HCT116 (cell line): ENCODE measurements around the gene TMEM53. TPM values are rescaled to one million over a fixed set of nuclear protein-coding genes. Genes with fewer than 3 reads are reported as not detected.

Source experiments
- ATAC-seq: fragments of 200-7000 bp; cut with Tn5 transposase; 2 replicates; pipeline ENCODE4 v1.9.1; 2020; ENCODE audit warnings: mild to moderate bottlenecking, moderate library complexity
- BruUV-seq: library from RNA; stranded (reverse); fragments of 400-500 nt; replicated peaks from 2 replicates; lab custom pipeline; 2021; lab: Mats Ljungman, UMichigan
- CTCF ChIA-PET: fragments of 300-600 bp; sonication (Branson Sonifier 250); formaldehyde crosslinking; loops from one replicate; lab custom pipeline; 2021; ENCODE audit warnings: antibody characterized with exemption; lab: Charles Lee
- POLR2A ChIA-PET: fragments of 300-600, 350-600 bp; sonication (Branson Sonifier 250); formaldehyde crosslinking; loops from one replicate; lab custom pipeline; 2021; ENCODE audit warnings: antibody characterized with exemption; lab: Charles Lee
- RAD21 ChIA-PET, 2 experiments: fragments of 300-600 bp; sonication (Branson Sonifier 250); formaldehyde crosslinking; loops; one replicate each; lab custom pipeline; 2023; ENCODE audit warnings: low total read pairs in 2 of 2; ENCODE audit not compliant: uncharacterized antibody in 2 of 2, unreplicated experiment in 2 of 2, low non-redundant PET in 1 of 2; lab: Charles Lee
- DNase-seq: peaks from one replicate; pipeline ENCODE4 v3.0.0-alpha.2; 2010; ENCODE audit warnings: low read depth, low spot score
- H2AFZ ChIP-seq: fragments of 200-600 bp; shearing (Covaris generic), sonication (generic); 2 replicates; pipeline ENCODE4 v1.6.1; 2017; ENCODE audit warnings: low read depth, mixed run types, mixed read lengths, antibody characterized with exemption, low read length; ENCODE audit not compliant: poor library complexity, severe bottlenecking
- H3K27ac ChIP-seq: 2 replicates; pipeline ENCODE4 v1.5.1; 2012; ENCODE audit warnings: low read depth, low read length
- H3K27me3 ChIP-seq: fragments of 200-600 bp; sonication (generic); 2 replicates; pipeline ENCODE4 v1.6.1; 2016; ENCODE audit warnings: mixed run types, low read length, mixed read lengths; ENCODE audit not compliant: insufficient read depth
- H3K36me3 ChIP-seq, 2 experiments: fragments of 200-500 bp in 1 of 2; fragments of 200-600 bp in 1 of 2; sonication (Bioruptor generic) in 1 of 2; sonication (generic) in 1 of 2; 2 replicates each; pipeline versions ENCODE4 v1.5.1 to v1.6.1; 2014 to 2016; ENCODE audit warnings: low read length in 2 of 2, inconsistent platforms in 1 of 2, mixed read lengths in 1 of 2, mixed run types in 1 of 2; ENCODE audit not compliant: insufficient read depth in 2 of 2, control insufficient read depth in 1 of 2
- H3K4me1 ChIP-seq, 2 experiments: fragments of 200-600 bp in 1 of 2; sonication (generic) in 1 of 2; 2 replicates each; pipeline versions ENCODE4 v1.5.1 to v1.6.1; 2012 to 2017; ENCODE audit warnings: low read length in 2 of 2, inconsistent platforms in 1 of 2, mild to moderate bottlenecking in 1 of 2, mixed read lengths in 1 of 2, mixed run types in 1 of 2, moderate library complexity in 1 of 2; ENCODE audit not compliant: insufficient read depth in 2 of 2, control insufficient read depth in 1 of 2
- H3K4me2 ChIP-seq: fragments of 200-600 bp; sonication (generic); 2 replicates; pipeline ENCODE4 v1.6.1; 2017; ENCODE audit warnings: mixed run types, low read length, mixed read lengths
- H3K4me3 ChIP-seq, 2 experiments: fragments of 200-600 bp in 1 of 2; sonication (generic) in 1 of 2; replicated peaks in 1 of 2; 2 replicates each; pipeline ENCODE4 v1.5.1; 2011 to 2016; ENCODE audit warnings: low read length in 2 of 2, control low read depth in 1 of 2, low read depth in 1 of 2, mild to moderate bottlenecking in 1 of 2, mixed read lengths in 1 of 2, mixed run types in 1 of 2
- H3K79me2 ChIP-seq: fragments of 200-600 bp; sonication (generic); 2 replicates; pipeline ENCODE4 v1.6.1; 2017; ENCODE audit warnings: mild to moderate bottlenecking, mixed run types, low read length, moderate library complexity, mixed read lengths; ENCODE audit not compliant: insufficient read depth
- H3K9ac ChIP-seq: fragments of 200-600 bp; sonication (generic); 2 replicates; pipeline ENCODE4 v1.6.1; 2016; ENCODE audit warnings: low read length, mixed read lengths
- H3K9me2 ChIP-seq: fragments of 200-600 bp; sonication (generic), shearing (Covaris generic); 2 replicates; pipeline ENCODE4 v1.6.1; 2017; ENCODE audit warnings: mixed run types, mild to moderate bottlenecking, moderate library complexity; ENCODE audit not compliant: insufficient read depth
- H3K9me3 ChIP-seq, 2 experiments: fragments of 200-500 bp in 1 of 2; fragments of 200-600 bp in 1 of 2; sonication (Bioruptor generic) in 1 of 2; sonication (generic) in 1 of 2; 2 replicates each; pipeline ENCODE4 v1.6.1; 2014 to 2017; ENCODE audit warnings: low read length in 2 of 2, mixed read lengths in 2 of 2, inconsistent platforms in 1 of 2, low read depth in 1 of 2, mild to moderate bottlenecking in 1 of 2, mixed run types in 1 of 2, moderate library complexity in 1 of 2; ENCODE audit not compliant: control insufficient read depth in 1 of 2, insufficient read depth in 1 of 2
- H4K20me1 ChIP-seq: fragments of 200-600 bp; sonication (generic), shearing (Covaris generic); 2 replicates; pipeline ENCODE4 v1.6.1; 2017; ENCODE audit warnings: mixed run types, mild to moderate bottlenecking, moderate library complexity; ENCODE audit not compliant: insufficient read depth
- ATF3 ChIP-seq: IDR thresholded peaks from 2 replicates; pipeline ENCODE4 v1.6.1; 2012
- CBX3 ChIP-seq: IDR thresholded peaks from 2 replicates; pipeline ENCODE4 v1.6.1; 2012; ENCODE audit warnings: low read depth
- CEBPB ChIP-seq: IDR thresholded peaks from 2 replicates; pipeline ENCODE4 v1.6.1; 2012; ENCODE audit warnings: low read depth
- EGR1 ChIP-seq: IDR thresholded peaks from 2 replicates; pipeline ENCODE4 v1.6.1; 2012; ENCODE audit warnings: low read depth
- ELF1 ChIP-seq: IDR thresholded peaks from 2 replicates; pipeline ENCODE4 v1.6.1; 2012; ENCODE audit warnings: low read depth, borderline replicate concordance
- EZH2 ChIP-seq: fragments of 200-600 bp; sonication (generic); IDR thresholded peaks from 2 replicates; pipeline ENCODE4 v1.6.1; 2017; ENCODE audit warnings: antibody characterized with exemption, mixed run types
- MAX ChIP-seq: IDR thresholded peaks from 2 replicates; pipeline ENCODE4 v1.6.1; 2012
- POLR2AphosphoS5 ChIP-seq: IDR thresholded peaks from 2 replicates; pipeline ENCODE4 v1.6.1; 2011; ENCODE audit warnings: mild to moderate bottlenecking, low read depth, low read length, moderate library complexity
- RAD21 ChIP-seq: IDR thresholded peaks from 2 replicates; pipeline ENCODE4 v1.6.1; 2012; ENCODE audit warnings: low read depth, mild to moderate bottlenecking
- SIN3A ChIP-seq: IDR thresholded peaks from 2 replicates; pipeline ENCODE4 v1.6.1; 2012; ENCODE audit warnings: low read depth
- SP1 ChIP-seq: IDR thresholded peaks from 2 replicates; pipeline ENCODE4 v1.6.1; 2012; ENCODE audit warnings: low read depth
- SRF ChIP-seq: IDR thresholded peaks from 2 replicates; pipeline ENCODE4 v1.6.1; 2012; ENCODE audit warnings: low read depth
- TCF7L2 ChIP-seq: IDR thresholded peaks from 2 replicates; pipeline ENCODE4 v1.7.0; 2011; ENCODE audit warnings: borderline replicate concordance, inconsistent platforms; ENCODE audit not compliant: insufficient read depth, insufficient read length; ENCODE audit errors: extremely low read depth
- ZBTB33 ChIP-seq: IDR thresholded peaks from 2 replicates; pipeline ENCODE4 v1.6.1; 2011; ENCODE audit warnings: mild to moderate bottlenecking, low read length, moderate library complexity; ENCODE audit not compliant: insufficient replicate concordance; ENCODE audit errors: extremely low read depth
- ZFX ChIP-seq: fragments of 450-650 bp; IDR thresholded peaks from 2 replicates; pipeline ENCODE4 v1.6.1; 2017
- ZNF274 ChIP-seq: fragments of 200-500 bp; sonication (Bioruptor generic); IDR thresholded peaks from 2 replicates; pipeline ENCODE4 v1.6.1; 2014; ENCODE audit warnings: mild to moderate bottlenecking, low read depth, low read length, inconsistent platforms
- intact Hi-C: fragments of 100-400 bp; cut with micrococcal nuclease; formaldehyde crosslinking; loops from 2 replicates; pipeline ENCODE4 v1.10.0; 2022
- total RNA-seq: library from RNA; stranded (reverse); gene quantifications from one replicate; pipeline ENCODE4 v1.2.1, GENCODE V29; 2021; ENCODE audit not compliant: unreplicated experiment

The TMEM53 gene
- total RNA-seq, 1 experiment from 2014 or later, result 10.8 TPM

GRCh38 chr1:44718091-44718490, 43.8 kb upstream of the TMEM53 start:
- no peak overlapping the region for H3K9ac ChIP-seq
- H2AFZ ChIP-seq, result no peak overlapping the region
- H4K20me1 ChIP-seq, result no peaks in the 10 kb centered on the region
- ChIA-PET POLR2A (interaction anchor here (1.1 to 2.8 kb wide), 4 partner anchors 11 to 101 kb away, joined by 3 to 21 read pairs (median 3); partner anchors contain the start of genes PLK3 and RNU5D-1), CTCF (interaction anchor here (1.1 kb wide), 1 partner anchor 13 kb away, joined by 3 read pairs; no protein-coding TSS in a partner anchor), RAD21 (no interaction called here)
- no TSS peak for BruUV-seq
- no peaks in the 10 kb centered on the region for H3K9me2 ChIP-seq
- peaks cover 16 to 40% of the 10 kb centered on the region in 2 experiments for H3K4me1 ChIP-seq
- H3K27me3 ChIP-seq, result no peaks in the 10 kb centered on the region
- H3K27ac ChIP-seq, result no peak overlapping the region
- TF ChIP-seq CEBPB (no peak), TCF7L2 (no peak), ATF3 (no peak), RAD21 (no peak), ZFX (no peak), CBX3 (no peak), EZH2 (no peak), MAX (no peak), ZBTB33 (no peak), ELF1 (no peak), SIN3A (no peak), SRF (no peak), EGR1 (no peak), POLR2AphosphoS5 (no peak), SP1 (no peak), ZNF274 (no peak)
- DNase-seq, result no peak
- no peaks in the 10 kb centered on the region for H3K79me2 ChIP-seq
- intact Hi-C loops, result no loop called here
- no peak overlapping the region for H3K4me2 ChIP-seq
- no peaks in the 10 kb centered on the region for H3K36me3 ChIP-seq
- H3K9me3 ChIP-seq, result no peaks in the 10 kb centered on the region
- ATAC-seq, result no peak
- no peak overlapping the region for H3K4me3 ChIP-seq
